ENCODE measurements around the gene ASNS.

DNA sequence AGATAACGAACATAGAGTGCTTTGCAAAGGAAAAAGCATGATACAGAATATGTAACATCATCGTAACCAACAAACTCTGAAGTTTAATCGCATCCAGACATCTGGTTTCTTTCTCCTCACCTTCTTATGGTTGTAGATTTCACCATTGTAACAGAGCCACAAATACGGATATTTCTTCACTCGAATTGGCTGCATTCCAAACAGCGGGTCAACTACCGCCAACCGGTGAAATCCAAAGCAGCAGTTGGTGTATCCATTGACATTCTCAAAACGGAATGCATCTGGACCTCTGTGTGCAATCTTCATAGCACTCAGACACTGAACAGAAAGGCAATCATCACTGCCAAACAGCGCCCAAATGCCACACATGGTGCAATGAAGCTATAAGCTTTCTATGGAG lies 3.4 kb downstream of the ASNS start:
- TF ChIP-seq, protein P1, sequence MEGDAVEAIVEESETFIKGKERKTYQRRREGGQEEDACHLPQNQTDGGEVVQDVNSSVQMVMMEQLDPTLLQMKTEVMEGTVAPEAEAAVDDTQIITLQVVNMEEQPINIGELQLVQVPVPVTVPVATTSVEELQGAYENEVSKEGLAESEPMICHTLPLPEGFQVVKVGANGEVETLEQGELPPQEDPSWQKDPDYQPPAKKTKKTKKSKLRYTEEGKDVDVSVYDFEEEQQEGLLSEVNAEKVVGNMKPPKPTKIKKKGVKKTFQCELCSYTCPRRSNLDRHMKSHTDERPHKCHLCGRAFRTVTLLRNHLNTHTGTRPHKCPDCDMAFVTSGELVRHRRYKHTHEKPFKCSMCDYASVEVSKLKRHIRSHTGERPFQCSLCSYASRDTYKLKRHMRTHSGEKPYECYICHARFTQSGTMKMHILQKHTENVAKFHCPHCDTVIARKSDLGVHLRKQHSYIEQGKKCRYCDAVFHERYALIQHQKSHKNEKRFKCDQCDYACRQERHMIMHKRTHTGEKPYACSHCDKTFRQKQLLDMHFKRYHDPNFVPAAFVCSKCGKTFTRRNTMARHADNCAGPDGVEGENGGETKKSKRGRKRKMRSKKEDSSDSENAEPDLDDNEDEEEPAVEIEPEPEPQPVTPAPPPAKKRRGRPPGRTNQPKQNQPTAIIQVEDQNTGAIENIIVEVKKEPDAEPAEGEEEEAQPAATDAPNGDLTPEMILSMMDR (IDR thresholded peaks at IDR 0.05): no peak
- TF ChIP-seq POLR2A (IDR thresholded peaks at IDR 0.05): no peak
